Progenitor cell of endocrine pancreas (in vitro differentiated cells): ENCODE results near the gene ACAA1. TPM values are rescaled to one million over a fixed set of nuclear protein-coding genes. Genes with fewer than 3 reads are reported as not detected.

Experiments
- DNase-seq: peaks from one replicate; pipeline ENCODE4 v3.0.0; 2021; ENCODE audit warnings: low spot score; ENCODE audit not compliant: unreplicated experiment
- H3K27ac Mint-ChIP-seq: 2 replicates; pipeline ENCODE4 v1.8.0; 2021; ENCODE audit warnings: mild to moderate bottlenecking, moderate library complexity, mixed read lengths
- H3K27me3 Mint-ChIP-seq: 2 replicates; pipeline ENCODE4 v1.8.0; 2021; ENCODE audit warnings: mixed read lengths
- H3K36me3 Mint-ChIP-seq: 2 replicates; pipeline ENCODE4 v1.8.0; 2022; ENCODE audit warnings: mixed read lengths; ENCODE audit not compliant: insufficient read depth
- H3K4me1 Mint-ChIP-seq: 2 replicates; pipeline ENCODE4 v1.8.0; 2021; ENCODE audit warnings: low read depth, mixed read lengths
- H3K4me3 Mint-ChIP-seq: 2 replicates; pipeline ENCODE4 v1.8.0; 2021; ENCODE audit warnings: low read depth, mild to moderate bottlenecking, moderate library complexity, mixed read lengths
- H3K9me3 Mint-ChIP-seq: 2 replicates; pipeline ENCODE4 v1.8.0; 2021; ENCODE audit warnings: low read depth, mixed read lengths
- long read RNA-seq: library from polyadenylated mRNA; unstranded; transcript quantifications from one replicate; pipeline ENCODE4 v2.0.0, GENCODE V29; 2020
- total RNA-seq: library from RNA; stranded (reverse); gene quantifications from 2 replicates; pipeline ENCODE4 v1.2.1, GENCODE V29; 2021
- TF ChIP-seq, protein P1 (sequence below): fragments of 200-600 bp; sonication (generic); IDR thresholded peaks from one replicate; pipeline ENCODE4 v1.5.0; 2021; ENCODE audit warnings: antibody characterized with exemption, mild to moderate bottlenecking; ENCODE audit not compliant: unreplicated experiment

The ACAA1 gene, protein sequence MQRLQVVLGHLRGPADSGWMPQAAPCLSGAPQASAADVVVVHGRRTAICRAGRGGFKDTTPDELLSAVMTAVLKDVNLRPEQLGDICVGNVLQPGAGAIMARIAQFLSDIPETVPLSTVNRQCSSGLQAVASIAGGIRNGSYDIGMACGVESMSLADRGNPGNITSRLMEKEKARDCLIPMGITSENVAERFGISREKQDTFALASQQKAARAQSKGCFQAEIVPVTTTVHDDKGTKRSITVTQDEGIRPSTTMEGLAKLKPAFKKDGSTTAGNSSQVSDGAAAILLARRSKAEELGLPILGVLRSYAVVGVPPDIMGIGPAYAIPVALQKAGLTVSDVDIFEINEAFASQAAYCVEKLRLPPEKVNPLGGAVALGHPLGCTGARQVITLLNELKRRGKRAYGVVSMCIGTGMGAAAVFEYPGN
- 97.8 and 104 TPM in 2 replicates for total RNA-seq
- long read RNA-seq, transcript ACAA1-202 (12 exons, 1,785 nt) = major isoform, 72 of 131 reads
- long read RNA-seq, transcript ACAA1-203 (10 exons, 1,944 nt) = minor isoform, 12 of 131 reads
- long read RNA-seq, partial matches to known transcripts = 1 of 131 reads
- long read RNA-seq, other reads (novel, unspliced or antisense) = 46 of 131 reads

DNA sequence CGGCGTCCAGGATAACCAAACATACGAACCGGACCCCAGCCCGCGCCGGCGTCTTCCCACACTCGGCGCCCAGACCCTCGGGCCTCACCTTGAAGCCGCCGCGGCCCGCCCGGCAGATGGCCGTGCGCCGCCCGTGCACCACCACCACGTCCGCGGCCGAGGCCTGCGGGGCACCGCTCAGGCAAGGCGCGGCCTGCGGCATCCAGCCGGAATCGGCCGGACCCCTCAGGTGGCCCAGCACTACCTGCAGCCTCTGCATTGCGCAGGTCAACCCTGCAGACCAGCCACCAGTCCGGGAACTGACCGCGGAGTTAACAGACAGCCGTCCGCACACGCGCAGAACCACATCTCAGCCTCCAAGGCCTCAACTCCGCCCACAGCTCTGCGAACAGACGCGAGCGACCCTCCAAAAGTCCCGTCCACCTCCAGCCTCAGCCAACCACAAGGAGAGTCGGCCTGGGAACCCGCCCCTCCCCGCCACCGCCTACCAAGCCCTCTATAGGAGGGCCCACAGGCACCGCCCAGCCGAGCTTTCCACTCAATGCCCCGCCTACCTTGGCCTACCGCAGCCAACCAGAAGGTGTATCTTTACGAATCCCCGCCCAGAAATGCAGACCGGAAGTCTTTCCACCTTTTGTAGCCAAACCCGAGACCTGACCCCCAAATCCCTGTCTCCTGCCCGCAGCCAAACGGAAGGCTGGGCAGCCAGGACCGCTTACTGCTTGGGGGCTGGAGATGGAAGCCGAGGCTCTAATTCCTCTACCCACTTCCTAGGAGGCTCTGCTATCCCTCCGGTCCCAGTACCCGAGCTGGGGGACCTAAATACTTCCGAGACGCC lies at the start of gene ACAA1:
Gene ACAA1, minus strand, starts transcription at position 351 of the 838 bp plus-strand sequence. Its CDS starts 92 bp downstream, at position 259.
- TF ChIP-seq, protein P1, sequence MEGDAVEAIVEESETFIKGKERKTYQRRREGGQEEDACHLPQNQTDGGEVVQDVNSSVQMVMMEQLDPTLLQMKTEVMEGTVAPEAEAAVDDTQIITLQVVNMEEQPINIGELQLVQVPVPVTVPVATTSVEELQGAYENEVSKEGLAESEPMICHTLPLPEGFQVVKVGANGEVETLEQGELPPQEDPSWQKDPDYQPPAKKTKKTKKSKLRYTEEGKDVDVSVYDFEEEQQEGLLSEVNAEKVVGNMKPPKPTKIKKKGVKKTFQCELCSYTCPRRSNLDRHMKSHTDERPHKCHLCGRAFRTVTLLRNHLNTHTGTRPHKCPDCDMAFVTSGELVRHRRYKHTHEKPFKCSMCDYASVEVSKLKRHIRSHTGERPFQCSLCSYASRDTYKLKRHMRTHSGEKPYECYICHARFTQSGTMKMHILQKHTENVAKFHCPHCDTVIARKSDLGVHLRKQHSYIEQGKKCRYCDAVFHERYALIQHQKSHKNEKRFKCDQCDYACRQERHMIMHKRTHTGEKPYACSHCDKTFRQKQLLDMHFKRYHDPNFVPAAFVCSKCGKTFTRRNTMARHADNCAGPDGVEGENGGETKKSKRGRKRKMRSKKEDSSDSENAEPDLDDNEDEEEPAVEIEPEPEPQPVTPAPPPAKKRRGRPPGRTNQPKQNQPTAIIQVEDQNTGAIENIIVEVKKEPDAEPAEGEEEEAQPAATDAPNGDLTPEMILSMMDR = no peak
- Mint-ChIP-seq H3K4me1 (peaks cover 56% of the 10 kb centered on the region), H3K4me3 (peak within 1 kb of the TSS; percentile 98), H3K36me3 (peaks cover 7% of the 10 kb centered on the region), H3K27ac (peak within 1 kb of the TSS; percentile 98), H3K27me3 (no peaks in the 10 kb centered on the region), H3K9me3 (no peaks in the 10 kb centered on the region)
- peak; percentile 96 for DNase-seq

- H3K27ac Mint-ChIP-seq = no peak overlapping the region
- no peaks in the 10 kb centered on the region for H3K27me3 Mint-ChIP-seq
- H3K36me3 Mint-ChIP-seq = peaks cover 2% of the 10 kb centered on the region
- no peaks in the 10 kb centered on the region for H3K9me3 Mint-ChIP-seq
- H3K4me1 Mint-ChIP-seq = peaks cover 4% of the 10 kb centered on the region
- TF ChIP-seq, protein P1 = no peak
- no peak for DNase-seq
- no peak overlapping the region for H3K4me3 Mint-ChIP-seq
These were observed 40.3 kb upstream of the ACAA1 start for GRCh38 chr3:38177181-38177580.

DNA sequence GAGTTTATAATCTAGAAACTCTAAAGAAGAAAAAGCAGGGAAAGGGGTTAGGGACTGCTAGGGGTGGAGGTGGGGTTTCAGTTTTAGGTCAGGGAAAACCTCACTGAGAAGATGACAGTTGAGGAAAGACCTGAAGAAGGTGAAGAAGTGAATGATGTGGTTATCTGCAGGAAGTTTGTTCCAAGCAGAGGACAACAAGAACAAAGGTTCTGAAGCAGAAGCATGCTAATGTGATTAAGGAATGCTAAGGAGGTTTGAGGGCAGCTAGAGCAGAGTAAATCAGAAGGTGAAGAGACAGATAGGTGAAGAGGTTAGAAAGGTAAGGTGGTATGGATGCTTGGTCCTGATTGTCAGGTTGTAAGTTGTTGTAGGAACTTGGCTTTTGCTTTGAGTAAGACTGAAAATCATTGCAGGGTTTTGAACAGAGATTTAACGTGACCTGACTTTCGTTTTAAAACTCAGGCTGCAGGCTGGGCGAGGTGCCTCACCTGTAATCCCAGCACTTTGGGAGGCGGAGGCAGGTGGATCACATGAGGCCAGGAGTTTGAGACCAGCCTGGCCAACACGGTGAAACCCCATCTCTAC lies 37.0 kb upstream of the ACAA1 start:
- Mint-ChIP-seq H3K36me3 (no peaks in the 10 kb centered on the region), H3K9me3 (no peaks in the 10 kb centered on the region), H3K4me3 (no peak overlapping the region), H3K27me3 (no peaks in the 10 kb centered on the region), H3K27ac (no peak overlapping the region), H3K4me1 (peaks cover 4% of the 10 kb centered on the region)
- no peak for DNase-seq
- TF ChIP-seq, protein P1 = no peak

DNA sequence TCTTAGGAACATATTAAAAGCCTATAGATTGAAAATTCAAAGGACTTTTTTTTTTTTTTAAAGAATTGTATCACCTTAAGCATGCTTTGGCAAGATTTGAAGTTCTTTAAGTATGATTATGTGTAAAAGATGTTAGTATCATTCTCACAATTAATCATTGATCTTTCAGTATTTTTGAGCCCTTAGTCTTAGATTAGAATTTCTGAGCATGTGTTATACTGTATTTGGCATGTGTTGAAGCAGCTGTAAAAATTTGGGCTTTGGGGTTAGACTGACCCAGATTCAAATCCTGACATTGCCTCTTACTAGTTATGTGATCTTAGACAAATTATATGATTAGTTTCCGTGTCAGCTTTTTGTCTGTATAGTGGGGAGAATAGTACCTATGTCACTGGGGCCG lies 34.7 kb upstream of the ACAA1 start:
- Mint-ChIP-seq H3K4me1 (peaks cover 10% of the 10 kb centered on the region), H3K9me3 (no peaks in the 10 kb centered on the region), H3K27ac (no peak overlapping the region), H3K4me3 (no peak overlapping the region), H3K27me3 (no peaks in the 10 kb centered on the region), H3K36me3 (no peaks in the 10 kb centered on the region)
- TF ChIP-seq, protein P1 = no peak
- DNase-seq = no peak

DNA sequence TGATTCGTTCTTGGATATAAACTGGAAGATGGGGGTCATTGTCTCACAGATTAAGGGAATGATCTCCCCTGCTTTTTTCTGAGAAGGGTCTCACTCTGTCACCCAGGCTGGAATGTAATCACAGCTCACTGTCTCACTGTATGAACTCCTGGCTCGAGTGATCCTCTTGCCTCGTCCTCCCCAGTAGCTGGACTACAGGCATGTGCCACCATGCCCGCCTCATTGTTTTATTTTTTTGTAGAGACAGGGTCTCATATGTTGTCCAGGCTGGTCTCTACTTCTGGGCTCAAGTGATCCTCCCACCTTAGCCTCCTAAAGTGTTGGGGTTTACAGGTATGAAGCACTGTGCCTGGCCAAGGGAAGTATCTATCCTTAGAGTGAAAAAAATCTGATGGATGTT lies 33.8 kb upstream of the ACAA1 start:
- Mint-ChIP-seq H3K27me3 (no peaks in the 10 kb centered on the region), H3K4me3 (no peak overlapping the region), H3K9me3 (no peaks in the 10 kb centered on the region), H3K4me1 (peaks cover 13% of the 10 kb centered on the region), H3K36me3 (no peaks in the 10 kb centered on the region), H3K27ac (no peak overlapping the region)
- DNase-seq = no peak
- TF ChIP-seq, protein P1 = no peak
